Mononuclear cell (primary cell): Measurements from ENCODE around the gene CYGB. TPM values are rescaled to one million over a fixed set of nuclear protein-coding genes. Genes with fewer than 3 reads are reported as not detected.
"Not testable (repeated sequence)": the region's sequence is repeated elsewhere in the genome, so short reads cannot be mapped to it uniquely, and the experiment has no call there.

ENCODE experiments used
- H3K27me3 ChIP-seq: 2 replicates; pipeline ENCODE4 v1.6.0; 2011; ENCODE audit warnings: low read length, control low read depth; ENCODE audit not compliant: insufficient read depth
- H3K4me1 ChIP-seq: 2 replicates; pipeline ENCODE4 v1.5.1; 2011; ENCODE audit warnings: mild to moderate bottlenecking, low read length, control low read depth; ENCODE audit not compliant: insufficient read depth
- H3K4me3 ChIP-seq: 2 replicates; pipeline ENCODE4 v1.5.1; 2011; ENCODE audit warnings: mild to moderate bottlenecking, low read length, moderate library complexity
- H3K9me3 ChIP-seq: 2 replicates; pipeline ENCODE4 v1.5.1; 2011; ENCODE audit warnings: low read depth, mild to moderate bottlenecking, control low read depth, low read length
- total RNA-seq: library from RNA; depleted of rRNA; stranded (reverse); fragments of >200 nt; gene quantifications from one replicate; pipeline ENCODE4 v1.2.3, GENCODE V29; 2012

Gene CYGB
- total RNA-seq, 1 donor, result 0.21 TPM

DNA sequence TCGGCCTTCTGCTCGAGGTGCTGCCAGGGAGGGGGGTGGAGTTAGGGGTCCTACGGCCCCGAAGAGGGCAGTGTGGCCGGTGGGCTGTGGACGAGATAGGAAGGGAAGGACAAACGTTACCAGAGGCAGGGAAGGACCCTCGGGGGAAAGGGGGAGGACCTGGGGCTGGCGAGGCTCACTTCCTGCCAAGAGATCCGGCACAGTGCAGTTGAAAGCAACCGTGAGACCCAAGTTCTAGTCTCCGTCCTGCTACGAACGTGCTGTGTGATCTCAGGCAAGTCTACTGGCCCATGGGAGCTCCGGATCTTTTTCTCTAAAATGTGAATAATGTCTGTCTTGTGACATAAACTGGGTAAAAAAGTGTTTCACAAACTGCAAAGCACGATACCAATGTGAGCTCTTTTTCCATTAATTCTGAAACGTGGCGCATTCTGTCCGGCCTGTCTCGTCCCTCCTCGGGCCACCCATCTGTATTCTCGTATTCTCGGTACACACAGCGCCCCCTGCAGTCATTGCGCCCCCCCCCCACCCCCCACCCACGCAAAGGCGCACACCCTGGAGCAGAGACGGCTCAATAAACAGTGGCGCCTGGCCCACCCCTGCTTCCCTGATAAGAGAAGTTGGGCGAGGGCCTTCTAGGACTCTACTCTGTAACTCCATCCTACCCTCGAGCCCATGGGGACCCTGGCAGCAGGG is 8.8 kb downstream of the CYGB start:
- Histone ChIP-seq H3K4me3 (no peak overlapping the region), H3K27me3 (no peaks in the 10 kb centered on the region), H3K9me3 (no peaks in the 10 kb centered on the region), H3K4me1 (peaks cover 36% of the 10 kb centered on the region)

DNA sequence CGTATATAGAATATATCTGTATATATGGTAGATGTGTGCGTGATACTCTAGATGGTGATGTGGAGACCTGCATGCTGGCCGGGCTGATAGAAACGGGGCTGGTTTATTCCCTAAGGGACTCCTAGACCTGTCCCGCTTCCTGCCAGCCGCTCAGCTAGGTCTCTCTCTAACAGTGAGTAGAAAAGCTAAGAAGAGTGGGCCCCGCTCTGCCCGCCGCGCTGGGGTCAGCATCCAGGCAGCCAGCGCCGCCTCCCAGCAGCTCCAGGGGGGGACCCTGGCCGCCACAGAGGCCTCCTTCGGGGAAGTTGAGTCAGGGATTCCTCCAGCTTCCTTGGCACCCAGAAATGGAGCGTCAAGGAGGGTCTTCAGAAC is 9.4 kb downstream of the CYGB start:
- Histone ChIP-seq H3K4me3 (no peak overlapping the region), H3K9me3 (no peaks in the 10 kb centered on the region), H3K4me1 (peaks cover 40% of the 10 kb centered on the region), H3K27me3 (no peaks in the 10 kb centered on the region)

DNA sequence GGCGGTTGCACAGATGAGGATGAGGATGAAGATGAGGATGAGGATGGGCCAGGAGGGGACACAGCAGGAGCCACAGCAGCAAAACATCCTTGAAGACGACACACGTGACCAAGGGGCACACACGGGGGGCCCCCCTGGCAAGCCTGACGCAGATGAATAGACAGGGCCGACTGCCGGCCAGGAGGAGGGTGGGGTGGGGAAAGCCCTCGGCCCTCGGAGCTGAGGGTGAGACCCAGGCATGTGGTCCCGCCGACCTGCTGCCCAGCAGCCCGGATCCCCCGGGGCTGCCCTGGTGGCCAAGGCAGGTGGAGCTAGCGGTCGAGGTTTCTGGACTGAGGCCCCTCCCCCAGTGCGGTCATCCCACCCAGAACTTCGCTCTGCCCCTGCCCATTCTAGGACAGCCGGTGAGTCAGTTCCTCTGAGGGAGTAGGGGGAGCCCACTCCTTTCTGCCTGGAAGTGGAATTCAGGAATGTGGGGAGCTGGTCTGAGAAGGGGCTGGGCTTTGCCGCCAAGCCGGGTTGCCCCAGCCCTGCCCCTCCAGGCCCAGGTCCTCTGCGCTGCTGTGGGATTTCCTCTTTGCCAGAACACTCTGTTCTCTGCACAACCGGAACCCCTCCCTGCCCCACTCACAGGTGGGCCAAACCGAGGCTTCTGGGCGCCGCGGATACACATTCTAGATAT is 9.9 kb downstream of the CYGB start:
- H3K9me3 ChIP-seq, result no peaks in the 10 kb centered on the region
- H3K4me3 ChIP-seq, result no peak overlapping the region
- H3K4me1 ChIP-seq, result peaks cover 45% of the 10 kb centered on the region
- H3K27me3 ChIP-seq, result no peaks in the 10 kb centered on the region

DNA sequence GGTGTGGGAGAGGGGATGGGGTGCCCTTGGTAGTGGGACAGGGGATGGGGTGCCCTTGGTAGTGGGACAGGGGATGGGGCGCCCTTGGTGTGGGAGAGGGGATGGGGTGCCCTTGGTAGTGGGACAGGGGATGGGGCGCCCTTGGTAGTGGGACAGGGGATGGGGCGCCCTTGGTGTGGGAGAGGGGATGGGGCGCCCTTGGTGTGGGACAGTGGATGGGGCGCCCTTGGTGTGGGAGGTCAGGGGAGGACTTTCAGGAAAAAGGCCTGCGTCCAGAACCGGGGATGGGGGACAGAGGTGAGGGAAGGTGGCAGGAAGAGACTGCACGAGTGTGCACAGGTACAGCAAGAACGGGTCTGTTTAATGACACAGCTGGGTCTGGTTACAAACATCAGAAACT is 10.5 kb downstream of the CYGB start:
- H3K9me3 ChIP-seq, H3K4me3 ChIP-seq, H3K27me3 ChIP-seq: not testable (repeated sequence)
- peaks cover 45% of the 10 kb centered on the region for H3K4me1 ChIP-seq

DNA sequence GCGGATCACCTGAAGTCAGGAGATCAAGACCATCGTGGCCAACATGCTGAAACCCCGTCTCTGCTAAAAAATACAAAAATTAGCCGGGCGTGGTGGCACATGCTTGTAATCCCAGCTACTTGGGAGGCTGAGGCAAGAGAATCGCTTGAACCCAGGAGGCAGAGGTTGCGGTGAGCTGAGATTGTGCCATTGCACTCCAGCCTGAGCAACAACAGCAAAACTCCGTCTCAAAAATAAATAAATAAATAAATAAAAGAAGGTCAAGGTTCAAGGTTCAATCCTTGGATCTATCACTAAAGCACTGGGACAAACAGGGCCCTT is 12.0 kb downstream of the CYGB start:
- peaks cover 39% of the 10 kb centered on the region for H3K4me1 ChIP-seq
- not testable (repeated sequence) for H3K27me3 ChIP-seq, H3K9me3 ChIP-seq, H3K4me3 ChIP-seq

DNA sequence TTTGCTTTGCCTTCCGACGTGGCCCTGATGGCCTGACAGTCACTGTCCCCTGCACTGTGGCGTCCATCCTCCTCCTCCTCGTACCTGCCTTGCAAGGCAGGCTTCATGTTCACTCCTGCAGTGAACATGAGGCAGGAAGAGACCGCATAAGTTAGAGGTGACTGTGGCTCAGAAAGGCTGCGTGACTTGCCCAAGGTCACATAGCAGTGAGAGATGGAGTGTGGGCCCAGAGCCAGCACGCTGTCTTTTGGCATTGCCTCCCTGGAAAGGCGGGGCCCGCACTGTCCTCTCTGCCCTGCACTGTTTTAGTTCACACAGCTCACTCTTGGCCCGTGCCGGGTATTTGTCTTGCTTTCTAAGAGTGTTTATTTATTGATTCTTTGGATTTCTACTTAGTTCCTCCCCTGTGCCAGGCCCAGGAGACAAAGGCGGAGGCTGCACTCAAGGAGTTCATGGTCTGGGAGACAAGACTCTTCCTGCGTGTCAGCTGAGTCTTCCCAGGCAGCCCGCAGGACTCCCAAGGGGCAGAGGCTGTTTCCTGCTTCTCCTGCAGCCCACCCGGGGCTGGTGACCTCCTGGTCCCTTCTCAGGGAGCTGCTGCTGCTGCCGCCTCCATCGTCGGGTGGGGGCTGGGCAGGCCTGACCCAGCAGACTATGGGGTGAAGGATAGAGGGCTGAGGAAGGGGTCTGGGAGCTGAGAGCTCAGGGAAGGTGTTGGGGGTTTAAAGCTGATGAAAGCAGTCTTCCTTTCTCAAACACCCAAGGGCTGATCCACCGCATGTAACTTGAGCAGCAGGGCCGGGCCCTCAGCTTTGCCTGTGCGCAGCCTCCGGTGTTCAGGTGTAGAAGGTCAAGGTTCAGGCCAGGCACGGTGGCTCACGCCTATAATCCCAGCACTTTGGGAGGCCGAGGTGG is 12.7 kb downstream of the CYGB start:
- H3K4me1 ChIP-seq, result peaks cover 33% of the 10 kb centered on the region
- no peaks in the 10 kb centered on the region for H3K27me3 ChIP-seq
- H3K9me3 ChIP-seq, result no peaks in the 10 kb centered on the region

DNA sequence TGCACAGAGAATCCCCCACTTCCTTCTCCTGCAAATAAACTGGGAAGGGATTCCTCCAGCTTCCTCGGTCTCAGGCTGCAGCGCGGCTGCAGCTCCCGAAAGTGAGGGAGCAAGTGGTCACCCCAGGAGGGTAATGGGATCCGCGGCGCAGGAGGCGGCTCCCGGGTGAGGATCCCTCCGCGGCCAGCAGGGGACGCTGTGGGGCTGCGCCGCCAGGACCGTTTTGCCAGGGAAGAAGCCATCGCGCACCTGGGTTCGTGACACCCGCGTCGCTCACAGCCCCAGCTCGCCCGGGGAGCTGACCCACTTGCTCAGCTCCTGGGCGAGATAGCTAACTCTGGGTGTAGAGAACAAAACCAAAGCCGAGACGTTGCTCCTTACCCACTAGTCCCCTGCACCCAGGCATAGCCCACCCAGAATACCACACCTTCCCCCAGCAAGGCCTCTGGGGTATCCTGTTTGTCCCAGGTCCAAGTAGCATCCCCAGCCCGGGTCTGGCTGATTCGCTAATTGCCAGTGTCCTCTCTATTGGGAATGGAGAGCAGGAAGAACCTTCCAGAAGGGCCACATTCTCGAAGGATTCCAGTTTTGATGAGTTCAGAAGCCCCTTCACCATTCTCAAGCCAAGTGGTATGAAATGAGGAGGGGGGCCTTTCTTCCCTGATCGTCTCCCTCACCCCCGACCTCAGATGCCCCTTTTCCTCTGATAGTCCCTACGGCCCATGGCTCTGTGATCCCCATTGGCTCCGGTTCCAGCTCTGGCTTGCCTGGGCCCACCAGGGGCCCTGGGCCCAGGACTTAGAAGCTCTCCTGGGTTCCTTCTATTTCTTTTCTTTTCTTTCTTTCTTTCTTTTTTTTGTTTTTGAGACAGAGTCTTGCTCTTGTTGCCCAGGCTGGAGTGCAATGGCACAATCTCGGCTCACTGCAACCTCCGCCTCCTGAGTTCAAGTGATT is 14.1 kb downstream of the CYGB start:
- Histone ChIP-seq H3K4me3 (no peak overlapping the region), H3K4me1 (peaks cover 19% of the 10 kb centered on the region), H3K9me3 (no peaks in the 10 kb centered on the region), H3K27me3 (no peaks in the 10 kb centered on the region)

More for the DNA sequence above, 12.7 kb downstream of the CYGB start:
- H3K4me3 ChIP-seq, result no peak overlapping the region

DNA sequence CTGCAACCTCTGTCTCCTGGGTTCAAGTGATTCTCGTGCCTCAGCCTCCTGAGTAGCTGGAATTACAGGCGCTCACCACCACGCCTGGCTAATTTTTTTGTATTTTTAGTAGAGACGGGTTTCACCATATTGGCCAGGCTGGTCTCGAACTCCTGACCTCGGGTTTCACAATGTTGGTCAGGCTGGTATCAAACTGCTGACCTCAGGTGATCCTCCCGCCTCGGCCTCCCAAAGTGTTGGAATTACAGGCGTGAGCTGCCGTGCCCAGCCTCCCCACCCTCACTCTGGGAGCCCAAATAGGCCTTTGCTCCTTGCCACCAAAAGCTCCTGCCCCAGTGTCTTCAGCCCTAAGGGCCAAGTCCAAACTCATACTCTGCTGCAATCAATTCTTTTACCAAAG is 15.8 kb downstream of the CYGB start:
- H3K4me1 ChIP-seq, result peaks cover 15% of the 10 kb centered on the region

DNA sequence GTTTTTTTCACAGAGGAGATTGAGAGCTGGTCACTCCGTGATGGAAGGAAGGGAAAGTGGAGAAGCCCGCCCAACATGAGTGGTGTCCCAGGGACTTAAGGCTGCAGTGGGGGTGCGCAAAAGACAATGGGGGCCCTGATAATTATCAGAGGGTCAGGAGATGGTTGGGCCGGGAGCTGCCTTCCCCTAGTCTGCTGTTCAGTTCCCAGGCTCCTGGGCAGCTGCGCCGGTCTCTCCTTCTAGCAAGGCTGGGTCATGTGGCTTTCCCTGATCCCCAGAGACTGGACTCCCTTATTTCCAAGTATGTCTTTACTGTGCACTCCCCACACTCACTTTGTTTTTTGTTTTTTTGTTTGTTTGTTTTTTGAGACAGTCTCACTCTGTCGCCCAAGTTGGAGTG is 16.2 kb downstream of the CYGB start:
- Histone ChIP-seq H3K27me3 (no peaks in the 10 kb centered on the region), H3K4me3 (no peak overlapping the region), H3K4me1 (peaks cover 19% of the 10 kb centered on the region), H3K9me3 (no peaks in the 10 kb centered on the region)

More for the DNA sequence above, 15.8 kb downstream of the CYGB start:
- not testable (repeated sequence) for H3K4me3 ChIP-seq, H3K27me3 ChIP-seq, H3K9me3 ChIP-seq

DNA sequence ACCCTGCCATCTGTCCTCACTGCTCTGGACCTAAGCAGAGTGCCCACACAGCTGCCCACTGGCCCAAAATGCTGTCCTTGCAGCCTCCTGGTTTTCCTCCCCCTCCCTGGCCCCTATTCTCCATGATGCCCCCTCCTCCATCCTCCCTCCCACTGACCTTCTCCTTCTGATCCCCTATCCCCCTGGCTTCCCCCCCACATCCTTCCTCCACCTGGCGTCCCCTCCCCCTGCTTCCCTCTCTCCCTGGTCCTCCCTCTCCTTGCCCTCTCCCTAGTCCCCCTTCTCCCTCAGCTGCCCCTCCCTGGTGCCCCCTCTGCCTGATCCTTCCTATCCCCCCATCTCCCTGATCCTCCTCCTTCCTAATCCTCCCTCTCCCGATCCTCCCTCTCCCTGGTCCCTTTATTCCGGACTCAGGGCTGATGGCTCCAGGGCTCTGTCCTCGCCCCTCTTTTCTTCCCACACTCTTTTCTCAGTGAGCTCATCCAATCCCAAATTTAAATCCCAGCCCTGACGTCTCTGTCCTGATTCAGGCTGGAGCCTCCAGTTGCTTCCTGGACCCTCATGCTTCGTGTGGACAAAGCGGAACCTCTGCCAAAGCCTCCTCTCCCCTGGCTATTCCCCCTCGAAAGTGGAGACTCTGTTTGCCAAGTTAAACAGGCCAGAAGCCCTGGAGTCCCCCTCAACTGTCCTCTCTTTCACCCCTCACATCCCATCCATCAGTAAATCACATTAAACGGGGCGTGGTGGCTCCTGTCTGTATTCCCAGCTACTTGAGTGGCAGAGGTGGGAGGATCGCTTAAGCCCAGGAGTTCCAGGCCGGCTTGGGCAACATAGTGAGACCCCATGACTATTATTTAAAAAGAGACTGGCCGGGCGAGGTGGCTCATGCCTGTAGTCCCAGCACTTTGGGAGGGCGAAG is 18.2 kb downstream of the CYGB start:
- no peaks in the 10 kb centered on the region for H3K27me3 ChIP-seq
- peaks cover 38% of the 10 kb centered on the region for H3K4me1 ChIP-seq
- H3K4me3 ChIP-seq, result no peak overlapping the region
- H3K9me3 ChIP-seq, result no peaks in the 10 kb centered on the region

DNA sequence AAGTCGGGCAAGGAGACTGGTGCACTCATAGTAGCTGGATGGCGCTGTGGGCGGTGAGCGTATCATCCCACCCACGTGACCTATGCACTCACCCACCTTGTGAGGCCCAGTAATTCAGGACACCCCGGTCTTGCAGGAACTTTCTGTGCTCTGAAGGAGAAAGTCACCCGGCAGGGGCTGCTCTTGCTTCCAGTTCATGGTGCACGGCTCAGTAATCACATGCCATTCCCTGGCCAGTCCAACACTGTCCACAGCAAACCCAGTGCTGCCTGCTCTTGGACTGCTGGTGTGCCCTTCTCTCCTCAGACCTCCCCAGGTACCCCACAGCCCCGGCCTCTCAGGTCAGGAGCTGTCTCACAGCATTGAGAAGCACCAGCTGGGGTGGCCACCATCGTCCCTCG is 19.9 kb downstream of the CYGB start:
- H3K4me1 ChIP-seq, result peaks cover 34% of the 10 kb centered on the region
- H3K27me3 ChIP-seq, result no peaks in the 10 kb centered on the region
- H3K4me3 ChIP-seq, result no peak overlapping the region
- no peaks in the 10 kb centered on the region for H3K9me3 ChIP-seq

DNA sequence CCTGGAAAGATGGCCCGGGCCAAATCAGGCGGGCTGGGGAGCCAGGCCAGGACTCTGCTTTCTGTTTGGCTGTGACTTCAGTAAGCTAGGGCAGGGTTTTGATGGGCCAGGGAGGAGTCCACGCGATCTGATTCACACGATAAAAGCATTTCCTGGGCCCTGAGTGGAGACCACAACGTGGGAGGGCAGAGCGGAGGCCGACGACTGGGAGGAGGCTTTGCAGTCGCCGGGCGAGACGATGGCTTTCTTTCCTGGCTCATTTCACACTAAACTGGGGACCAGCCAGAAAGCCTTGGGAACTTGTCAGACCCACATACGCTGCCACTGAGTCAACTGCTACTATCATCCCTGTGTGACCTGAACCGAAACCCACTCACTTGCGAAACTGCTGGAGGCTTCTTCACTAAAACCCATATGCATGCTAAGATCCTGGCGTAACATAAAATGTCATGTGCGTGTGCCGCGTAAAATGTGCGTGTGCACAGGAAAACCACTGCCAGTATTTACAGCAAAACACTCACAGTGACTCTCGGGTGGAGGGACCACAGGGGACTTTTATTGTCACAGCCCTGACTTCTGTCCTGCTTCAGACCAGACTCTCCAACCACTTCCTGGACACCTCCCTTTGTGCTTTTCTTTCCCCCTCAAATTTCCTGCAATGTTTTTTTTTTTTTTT is 22.1 kb downstream of the CYGB start:
- peaks cover 53% of the 10 kb centered on the region for H3K4me1 ChIP-seq
- no peaks in the 10 kb centered on the region for H3K9me3 ChIP-seq
- H3K4me3 ChIP-seq, result no peak overlapping the region
- no peaks in the 10 kb centered on the region for H3K27me3 ChIP-seq

DNA sequence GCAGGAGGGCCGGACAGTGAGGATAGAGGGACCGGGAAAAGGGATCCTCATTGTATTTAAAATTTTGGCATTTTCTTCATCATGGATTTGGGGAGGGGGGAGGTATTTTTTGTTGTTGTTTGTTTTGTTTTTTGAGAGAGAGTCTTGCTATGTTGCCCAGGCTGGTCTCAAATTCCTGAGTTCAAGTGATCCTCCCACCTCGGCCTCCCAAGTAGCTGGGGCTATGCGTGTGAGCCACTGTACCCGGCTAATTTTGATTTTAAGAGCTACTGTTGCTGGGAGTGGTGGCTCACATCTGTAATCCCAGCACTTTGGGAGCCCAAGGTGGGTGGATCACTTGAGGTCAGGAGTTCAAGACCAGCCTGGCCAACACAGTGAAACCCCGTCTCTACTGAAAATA is 23.2 kb downstream of the CYGB start:
- H3K4me3 ChIP-seq, H3K9me3 ChIP-seq, H3K27me3 ChIP-seq: not testable (repeated sequence)
- H3K4me1 ChIP-seq, result peaks cover 56% of the 10 kb centered on the region
